GM12872 (cell line): ENCODE data around the gene TLCD3B.

Experiments
- TF ChIP-seq, protein P1 (sequence below): IDR thresholded peaks from 3 replicates; pipeline ENCODE4 v1.5.1; 2011; ENCODE audit warnings: low read depth, mild to moderate bottlenecking, low read length, moderate library complexity; ENCODE audit not compliant: insufficient read depth

Gene TLCD3B

DNA sequence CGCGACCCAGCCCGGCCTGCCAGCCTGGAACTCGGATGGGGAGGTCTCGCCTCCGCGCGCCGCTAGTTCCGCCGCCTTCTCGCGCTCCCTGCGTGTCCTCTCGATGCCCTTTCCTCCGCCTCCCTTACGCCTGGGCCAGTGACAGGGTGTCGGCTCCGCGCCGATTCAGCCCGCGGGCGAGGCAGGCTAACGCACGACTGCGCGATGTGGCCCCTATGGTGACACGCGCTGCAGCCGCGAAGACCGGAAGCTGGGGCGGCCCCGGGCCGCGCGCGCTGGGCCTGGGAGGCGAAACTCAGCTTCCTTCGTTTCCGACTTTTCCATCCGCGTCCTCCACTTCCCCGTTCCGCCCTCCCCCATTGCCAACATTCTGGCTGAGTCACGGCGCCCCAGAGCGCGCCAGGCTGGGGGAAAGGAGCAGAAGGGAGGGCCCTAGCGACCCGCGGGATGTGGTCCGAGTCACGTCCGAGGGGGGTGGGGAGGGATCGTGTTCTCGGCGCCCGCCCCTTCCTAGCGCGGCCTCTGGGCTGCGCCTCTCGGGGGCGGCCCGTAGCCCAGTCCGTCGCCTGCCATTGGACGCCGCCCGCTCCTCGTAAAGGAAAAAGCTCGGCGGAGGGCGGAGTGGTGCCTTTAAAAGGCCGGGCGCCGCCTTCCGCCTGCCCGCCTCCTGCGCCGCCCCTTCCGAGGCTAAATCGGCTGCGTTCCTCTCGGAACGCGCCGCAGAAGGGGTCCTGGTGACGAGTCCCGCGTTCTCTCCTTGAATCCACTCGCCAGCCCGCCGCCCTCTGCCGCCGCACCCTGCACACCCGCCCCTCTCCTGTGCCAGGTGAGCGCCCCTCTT, 34.3 kb upstream of the TLCD3B start, which contains the start of gene ALDOA:
TSS of gene ALDOA (plus strand) at position 659 of the 841 bp plus-strand sequence. CDS start 1,138 bp downstream, outside the sequence.
- TF ChIP-seq, protein P1, sequence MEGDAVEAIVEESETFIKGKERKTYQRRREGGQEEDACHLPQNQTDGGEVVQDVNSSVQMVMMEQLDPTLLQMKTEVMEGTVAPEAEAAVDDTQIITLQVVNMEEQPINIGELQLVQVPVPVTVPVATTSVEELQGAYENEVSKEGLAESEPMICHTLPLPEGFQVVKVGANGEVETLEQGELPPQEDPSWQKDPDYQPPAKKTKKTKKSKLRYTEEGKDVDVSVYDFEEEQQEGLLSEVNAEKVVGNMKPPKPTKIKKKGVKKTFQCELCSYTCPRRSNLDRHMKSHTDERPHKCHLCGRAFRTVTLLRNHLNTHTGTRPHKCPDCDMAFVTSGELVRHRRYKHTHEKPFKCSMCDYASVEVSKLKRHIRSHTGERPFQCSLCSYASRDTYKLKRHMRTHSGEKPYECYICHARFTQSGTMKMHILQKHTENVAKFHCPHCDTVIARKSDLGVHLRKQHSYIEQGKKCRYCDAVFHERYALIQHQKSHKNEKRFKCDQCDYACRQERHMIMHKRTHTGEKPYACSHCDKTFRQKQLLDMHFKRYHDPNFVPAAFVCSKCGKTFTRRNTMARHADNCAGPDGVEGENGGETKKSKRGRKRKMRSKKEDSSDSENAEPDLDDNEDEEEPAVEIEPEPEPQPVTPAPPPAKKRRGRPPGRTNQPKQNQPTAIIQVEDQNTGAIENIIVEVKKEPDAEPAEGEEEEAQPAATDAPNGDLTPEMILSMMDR: no peak

DNA sequence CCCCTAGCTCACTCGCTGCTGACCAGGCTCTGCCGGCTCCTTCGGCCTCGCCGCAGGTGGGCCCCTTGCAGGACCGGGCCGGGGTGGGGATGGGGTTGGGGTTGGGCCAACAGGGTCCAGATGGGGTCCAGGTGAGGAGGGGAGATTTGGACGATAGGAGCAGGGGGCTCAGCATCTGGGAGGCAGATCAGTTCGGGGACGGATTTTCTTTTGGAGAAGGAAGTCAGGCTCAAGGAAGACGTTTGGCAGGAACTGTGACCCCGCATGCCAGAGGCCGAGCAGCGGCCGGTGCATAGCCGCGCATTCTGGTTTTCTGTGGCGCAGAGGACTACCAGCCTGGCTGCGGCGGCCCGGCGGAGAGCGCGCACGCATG, 33.6 kb upstream of the TLCD3B start:
- TF ChIP-seq, protein P1: no peak

DNA sequence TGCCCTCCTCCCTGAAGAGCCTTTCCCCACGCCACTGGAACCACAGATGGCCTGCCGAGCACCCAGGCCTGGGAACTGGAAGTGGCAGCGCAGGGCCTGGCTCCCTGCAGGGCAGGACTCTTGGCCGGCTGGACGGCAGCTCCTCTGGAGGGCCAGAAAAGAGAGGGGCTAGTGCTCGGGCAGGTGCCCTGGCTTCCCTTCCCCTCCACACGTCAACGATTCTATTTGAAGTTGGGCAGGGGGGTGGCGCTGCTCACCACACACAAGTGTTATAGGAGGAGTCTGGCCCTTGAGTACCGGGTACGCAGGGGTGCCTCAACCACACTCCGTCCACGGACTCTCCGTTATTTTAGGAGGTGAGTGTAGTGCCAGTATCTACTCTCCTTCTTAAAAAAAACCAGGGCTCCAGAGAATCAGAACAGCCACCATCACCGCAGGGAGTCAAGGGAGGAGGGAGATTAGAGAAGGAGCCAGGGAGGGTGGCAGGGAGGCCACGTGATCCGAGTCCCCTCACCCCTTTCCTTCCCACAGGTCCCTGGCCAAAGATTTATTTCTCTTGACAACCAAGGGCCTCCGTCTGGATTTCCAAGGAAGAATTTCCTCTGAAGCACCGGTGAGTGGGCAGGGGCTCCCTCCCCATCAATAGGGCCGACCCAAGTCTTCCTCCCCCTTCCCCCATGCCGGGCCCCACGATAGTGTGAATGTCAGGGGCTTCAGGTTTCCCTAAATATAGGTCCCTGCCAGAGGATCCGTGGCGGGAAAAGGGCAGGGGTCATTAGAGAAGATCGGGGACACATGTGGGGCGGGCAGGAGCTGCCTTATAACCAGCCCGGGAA, 33.0 kb upstream of the TLCD3B start:
- TF ChIP-seq, protein P1: peak; percentile 55

DNA sequence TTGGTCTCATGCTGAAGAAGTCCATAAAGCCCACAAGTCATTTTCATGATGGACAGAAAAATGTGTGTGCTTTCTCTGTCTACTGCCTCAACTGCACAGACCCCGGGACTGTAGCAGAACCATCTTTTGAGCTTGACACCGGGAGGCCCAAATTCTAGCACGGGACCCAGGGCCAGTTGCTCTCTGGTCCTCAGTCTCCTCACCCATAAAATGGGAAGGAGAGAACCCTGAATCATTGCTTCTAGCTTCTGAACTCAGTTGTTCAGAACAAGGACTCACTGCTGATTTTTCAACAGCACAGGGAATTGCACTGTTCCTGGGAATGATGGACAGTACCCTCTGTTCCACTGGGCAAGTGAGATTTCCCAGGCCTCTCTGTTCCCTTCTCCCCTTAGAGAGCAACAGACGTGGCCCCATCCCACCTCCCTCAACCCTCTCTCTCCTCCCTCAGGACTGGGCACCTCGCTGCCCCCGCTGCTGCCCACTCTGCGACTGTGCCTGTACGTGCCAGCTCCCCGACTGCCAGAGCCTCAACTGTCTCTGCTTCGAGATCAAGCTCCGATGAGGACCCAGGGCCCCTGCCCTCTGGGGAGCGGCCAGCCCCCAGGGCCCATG, 32.3 kb upstream of the TLCD3B start:
- TF ChIP-seq, protein P1: no peak

DNA sequence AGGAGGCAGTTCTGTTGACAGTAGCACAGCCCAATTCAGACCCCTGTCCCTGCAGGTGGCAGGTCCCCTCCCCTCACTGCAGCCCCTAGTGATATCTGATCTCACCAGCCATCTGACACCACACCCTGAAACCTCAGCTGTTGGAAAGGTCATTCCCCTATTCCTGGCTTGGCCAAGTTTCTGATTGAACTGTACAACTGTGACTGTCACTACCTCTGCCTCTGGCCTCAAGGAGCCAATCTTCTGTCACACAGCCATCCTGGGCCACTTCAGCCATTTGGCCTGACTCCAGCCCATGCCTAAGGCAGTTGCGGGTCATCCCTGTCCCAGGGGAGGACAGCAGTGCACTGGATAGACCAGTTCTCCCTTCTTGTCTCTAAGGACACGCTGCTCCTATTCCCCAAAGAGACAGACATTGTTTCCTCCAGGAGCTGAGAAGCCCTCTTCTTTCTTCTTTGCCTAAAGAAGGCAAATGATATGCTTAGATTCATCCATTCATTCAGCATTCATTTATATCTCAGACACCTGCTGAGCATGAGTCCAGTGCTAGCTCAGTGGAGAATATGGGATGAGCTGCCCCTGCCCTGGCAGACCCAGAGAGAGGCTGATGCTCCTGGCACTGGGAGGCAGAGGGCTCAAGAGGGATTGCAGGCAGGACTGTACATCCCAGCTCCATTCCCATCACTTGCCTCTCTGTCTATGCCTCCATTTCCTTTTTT, 29.9 kb upstream of the TLCD3B start:
- TF ChIP-seq, protein P1: no peak

DNA sequence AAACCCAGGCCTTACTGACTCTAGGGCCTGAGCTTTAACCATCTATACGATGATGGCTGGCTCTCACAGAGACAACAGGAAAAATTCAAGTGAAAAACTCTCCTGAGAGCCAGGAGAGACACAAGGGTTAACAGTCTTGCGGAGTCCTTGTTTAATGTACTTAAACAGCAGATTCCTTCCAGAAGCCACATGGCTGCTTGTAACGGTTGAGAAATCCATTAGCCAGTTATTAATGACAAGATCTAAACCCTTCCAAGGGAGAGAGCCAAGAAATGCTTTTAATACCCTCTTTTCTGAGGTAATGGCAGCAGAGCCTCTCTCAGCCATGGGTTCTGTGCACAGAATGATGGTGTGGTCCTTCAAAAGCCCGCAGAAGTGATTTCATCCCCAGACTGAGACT, 29.3 kb upstream of the TLCD3B start:
- TF ChIP-seq, protein P1: no peak
